Central memory CD4-positive, alpha-beta T cell (primary cell): ENCODE data around the gene NEK6.

Experiments used
- DNase-seq: peaks from one replicate; pipeline ENCODE4 v3.0.0; 2022

The NEK6 gene

DNA sequence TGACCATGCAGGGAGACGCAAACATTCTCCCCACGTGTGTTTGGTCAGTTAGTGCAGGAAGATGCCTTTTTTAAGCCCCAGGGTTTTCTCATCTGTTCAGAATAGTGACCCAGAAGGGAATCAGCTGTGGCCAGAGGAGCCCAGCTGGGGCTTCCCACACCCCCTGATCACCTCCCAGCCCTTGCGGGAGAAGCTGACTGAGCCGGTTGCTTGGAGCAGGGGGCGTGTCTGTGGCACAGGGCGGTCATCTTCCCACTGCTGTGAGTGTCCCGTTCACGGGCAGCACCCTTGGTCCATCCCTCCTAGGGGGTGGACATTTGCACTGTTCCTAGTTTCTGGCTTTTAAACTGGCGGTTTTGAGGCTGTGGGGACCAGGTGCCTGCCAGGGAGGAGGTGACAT lies 69.7 kb downstream of the NEK6 start:
- DNase-seq: no peak

DNA sequence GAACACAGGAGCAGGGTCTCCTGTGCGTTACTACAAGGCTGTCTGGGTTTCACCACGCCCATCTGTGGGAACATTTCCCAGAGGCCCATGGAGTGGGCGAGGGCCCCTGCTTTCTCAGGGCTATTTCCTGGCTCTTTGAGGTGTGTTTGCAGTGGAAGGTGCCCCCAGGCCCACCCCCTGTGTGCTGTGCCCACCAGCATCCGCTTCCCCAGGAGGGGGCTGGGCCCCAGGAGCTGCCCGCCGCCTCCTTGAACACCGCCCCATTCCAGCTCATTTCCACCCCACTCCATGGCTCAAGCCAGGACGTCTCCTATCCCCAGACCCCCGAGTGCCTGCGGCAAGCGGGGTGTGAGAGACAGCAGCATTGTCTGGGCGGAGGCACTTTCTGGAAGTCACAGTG lies 70.5 kb downstream of the NEK6 start:
- no peak for DNase-seq

DNA sequence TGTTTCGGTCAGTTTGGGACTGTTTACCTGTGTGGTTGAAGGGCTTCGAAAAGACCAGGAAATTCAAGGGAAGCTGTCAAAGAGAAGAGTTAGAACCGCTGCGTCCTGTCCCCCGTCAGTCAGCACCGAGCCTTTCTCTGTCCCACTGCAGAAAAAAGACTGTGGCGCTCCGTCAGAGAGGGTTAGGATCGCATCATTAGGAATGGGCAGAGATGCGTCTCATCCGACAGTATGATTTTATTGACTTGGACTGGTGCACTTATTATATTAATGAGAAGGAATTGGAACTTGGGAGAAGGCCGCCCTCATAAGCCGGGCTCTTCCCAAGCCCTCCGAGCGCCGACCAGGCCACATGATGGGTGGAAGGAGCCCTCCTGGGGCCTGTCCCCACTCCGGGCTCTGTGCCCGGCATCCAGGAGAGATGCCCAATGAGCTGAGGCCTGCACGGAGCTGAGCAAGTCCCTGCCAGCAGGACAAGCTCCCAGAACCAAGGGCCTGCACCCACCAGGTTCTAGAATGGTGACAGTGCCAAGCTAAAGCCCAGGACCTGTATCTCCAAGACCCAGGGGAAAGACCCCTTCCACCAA lies 71.5 kb downstream of the NEK6 start:
- DNase-seq: no peak

DNA sequence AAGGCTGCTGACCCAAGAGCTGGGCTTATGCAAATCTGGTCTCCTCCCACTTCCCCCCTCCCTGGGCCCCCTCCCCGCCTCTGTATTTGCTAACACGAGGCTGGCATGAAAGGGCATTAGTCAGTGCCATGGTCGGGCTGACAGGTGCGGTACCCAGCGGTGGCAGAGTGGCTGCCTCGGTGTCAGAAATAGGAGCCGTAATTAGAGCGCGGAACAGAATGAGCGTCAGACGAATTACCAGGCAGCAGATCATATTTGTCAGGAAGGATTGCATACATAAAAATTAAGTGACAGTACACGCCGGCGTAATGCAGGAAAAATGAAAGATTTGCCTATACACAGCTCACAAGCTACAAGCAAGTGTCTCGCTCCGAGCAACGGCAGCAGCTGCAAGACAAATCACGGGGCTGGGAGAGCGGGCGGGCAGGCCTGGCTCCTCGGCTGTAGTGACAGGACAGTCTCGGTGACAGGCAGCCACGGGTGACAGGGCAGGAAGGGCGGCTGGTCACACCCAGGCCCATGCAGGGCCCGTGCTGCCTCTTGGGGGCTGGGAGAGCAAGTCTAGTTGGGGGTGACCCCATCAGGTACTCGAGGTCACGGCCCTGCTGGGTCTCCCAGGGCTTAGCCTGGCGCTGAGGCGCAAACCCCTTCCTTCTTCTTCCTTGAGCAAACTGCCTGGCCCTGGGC lies 72.4 kb downstream of the NEK6 start:
- DNase-seq: no peak

DNA sequence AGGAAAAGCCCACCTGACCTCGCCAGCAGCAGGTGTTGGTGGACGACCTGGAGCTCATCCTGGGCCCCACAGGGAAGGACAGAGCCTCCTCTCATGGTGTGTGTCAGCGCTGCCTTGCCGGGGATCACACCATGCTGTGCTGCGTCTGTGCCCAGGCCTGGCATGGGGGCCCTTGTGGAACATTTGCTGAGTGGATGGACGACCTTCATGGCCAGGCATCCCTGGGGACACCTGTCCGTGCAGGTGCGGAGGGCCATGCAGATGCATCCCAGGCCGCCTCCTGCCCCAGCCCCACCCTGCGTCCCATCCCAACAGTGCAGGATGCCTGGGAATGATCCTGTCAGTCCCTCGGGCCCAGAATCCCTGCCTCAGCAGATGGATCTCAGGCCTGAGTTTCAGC lies 73.8 kb downstream of the NEK6 start:
- DNase-seq: no peak

DNA sequence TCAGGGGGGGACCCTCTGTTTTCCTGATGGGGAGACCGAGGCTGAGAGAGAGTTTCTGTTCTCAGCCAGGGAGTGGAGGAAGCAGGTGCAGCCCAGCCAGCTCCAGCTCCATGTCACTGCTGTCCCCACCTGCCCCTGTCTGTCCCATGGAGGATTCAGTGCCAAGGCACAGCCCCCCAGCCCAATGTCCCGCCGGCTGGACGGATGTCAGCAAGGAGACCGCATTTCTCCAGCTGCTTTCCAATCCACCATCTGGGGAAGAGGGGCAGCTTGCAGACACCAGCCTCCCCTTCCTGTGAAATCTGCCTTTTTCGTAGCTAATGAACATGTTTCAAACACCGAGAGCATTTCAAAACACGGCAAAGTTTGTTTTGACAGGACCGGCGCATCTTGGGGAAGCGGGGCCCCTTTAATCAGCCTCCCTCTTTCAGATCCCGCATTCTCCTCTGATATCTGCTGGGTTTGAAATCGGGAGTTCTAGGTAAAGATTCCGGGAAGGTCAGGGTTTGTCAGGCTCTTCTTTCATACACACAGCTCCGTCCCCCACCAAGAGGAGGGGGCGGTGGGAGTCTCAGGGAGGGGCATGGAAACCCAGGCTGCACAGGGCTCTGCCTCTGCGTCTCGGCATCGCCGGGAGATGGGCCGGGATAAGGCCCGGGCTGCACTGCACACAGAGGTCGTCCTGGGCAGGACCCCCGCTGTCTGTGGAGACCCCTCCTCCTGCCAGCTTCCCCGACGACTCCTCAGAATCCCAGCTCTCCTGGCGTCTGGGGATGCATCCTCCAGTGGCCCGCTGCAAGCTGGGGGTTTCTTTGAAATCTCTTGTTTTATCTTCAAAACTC lies 74.8 kb downstream of the NEK6 start:
- no peak for DNase-seq

DNA sequence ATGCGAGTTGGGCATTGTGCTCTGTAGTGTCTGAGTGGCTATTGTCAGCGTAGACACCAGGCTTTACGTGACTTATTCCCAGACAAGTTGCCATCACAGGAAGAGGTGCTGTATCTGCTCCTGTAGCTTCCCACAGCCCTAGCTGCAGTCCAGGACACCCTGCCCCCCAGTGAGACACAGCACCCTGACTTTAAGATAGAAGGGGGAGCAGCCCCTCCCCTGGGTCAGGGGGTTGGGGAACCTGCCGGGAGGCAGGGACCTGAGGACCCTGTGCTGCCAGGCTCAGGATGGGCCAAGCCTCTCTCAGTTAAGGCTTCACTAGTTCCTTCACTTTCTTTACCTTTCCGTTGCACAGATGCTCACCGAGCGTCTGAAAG lies 75.4 kb downstream of the NEK6 start:
- DNase-seq: no peak

DNA sequence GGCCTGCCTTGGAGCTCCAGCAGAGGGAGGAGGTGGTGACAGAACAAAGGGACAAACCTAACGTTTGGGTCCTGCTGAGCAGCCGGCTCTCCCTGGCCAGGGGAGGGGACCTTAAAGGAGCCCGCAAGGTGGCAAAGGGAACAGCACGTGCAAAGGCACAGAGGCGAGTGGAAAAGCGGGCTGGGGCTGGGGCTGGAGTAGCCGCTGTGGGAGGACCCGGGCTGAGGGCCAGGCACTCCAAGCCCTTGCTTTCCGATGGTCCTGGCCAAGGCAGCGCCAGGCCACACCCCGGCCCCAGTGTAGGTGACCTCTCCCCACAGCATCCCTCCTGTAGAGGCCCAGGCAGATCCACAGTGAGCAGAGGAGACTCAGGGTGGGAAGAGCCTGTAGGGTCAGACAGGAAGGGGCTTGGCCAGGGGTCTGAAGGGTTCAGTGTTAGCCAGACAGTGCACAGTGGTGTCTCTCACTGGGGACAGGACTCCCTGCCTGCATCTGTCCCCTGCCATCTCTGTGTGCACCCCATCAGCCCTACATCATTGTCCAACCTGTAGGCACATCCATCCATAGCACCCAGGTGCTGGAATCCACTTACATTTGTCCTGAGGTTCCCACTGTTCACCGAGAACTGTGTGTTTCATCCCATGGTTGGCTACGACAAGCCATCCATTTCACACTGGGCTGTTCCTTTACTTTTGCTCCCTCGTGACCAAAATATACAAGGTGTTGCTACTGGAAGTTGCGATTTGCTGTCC lies 77.0 kb downstream of the NEK6 start:
- no peak for DNase-seq

DNA sequence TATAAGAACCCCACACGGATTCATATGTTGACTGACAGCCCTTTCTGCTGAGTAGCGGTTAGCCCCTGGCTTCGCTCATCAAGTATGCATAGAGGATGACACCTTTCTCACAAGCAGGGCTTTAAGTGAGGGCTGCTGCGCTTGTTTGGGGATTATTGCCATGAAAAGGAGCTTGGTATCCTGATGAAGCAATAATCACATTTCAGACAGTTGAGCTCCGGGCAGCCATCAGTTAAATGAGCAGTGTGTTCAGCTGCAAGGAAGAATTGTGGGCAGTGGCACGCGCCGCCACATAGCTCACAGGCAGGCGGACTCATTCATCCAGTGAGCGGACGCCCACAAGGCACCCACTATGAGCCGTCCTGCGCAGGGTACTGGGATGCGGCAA lies 77.6 kb downstream of the NEK6 start:
- DNase-seq: no peak

DNA sequence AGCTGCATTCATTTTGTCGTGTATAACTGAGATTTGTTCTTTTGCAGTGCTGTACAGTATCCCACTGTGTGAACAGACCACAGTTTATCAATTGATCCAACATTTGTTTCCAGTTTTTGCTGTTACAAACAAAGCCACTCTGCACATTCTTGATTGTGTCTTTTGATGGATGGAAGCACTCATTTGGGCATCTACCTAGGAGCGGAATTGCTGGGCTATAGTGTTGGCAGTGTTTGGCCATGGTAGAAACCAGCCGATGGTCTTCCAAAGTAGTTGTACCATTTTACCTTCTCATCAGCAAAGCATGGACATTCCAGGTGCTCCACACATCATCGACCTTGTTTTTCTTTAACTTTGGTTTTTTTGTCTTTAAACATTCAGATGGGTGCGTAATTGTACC lies 79.8 kb downstream of the NEK6 start:
- DNase-seq: no peak

DNA sequence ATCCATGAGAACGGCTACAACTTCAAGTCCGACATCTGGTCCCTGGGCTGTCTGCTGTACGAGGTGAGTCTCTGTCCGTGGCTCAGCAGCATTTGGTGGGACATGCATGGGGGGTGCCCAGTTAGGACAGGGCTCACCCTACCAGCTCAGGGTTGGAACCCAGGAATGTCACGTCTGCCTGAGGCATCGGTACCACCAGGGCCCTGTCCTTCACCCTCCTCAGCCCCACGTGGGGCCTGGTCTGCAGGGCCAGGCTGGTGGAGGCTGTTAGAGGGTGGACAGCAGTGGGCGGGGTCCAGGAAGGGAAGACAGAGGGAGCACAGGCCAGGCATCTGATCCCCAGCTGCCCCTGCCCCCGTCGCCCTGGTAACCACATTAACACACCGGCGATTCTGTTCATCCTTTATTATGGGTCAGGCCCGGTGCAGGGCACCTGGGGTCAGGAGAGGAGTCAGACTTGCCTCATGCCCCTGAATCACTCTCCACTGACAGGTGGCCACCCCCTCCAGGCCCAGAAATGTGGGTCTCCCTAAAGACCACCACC lies 81.9 kb downstream of the NEK6 start:
- no peak for DNase-seq

DNA sequence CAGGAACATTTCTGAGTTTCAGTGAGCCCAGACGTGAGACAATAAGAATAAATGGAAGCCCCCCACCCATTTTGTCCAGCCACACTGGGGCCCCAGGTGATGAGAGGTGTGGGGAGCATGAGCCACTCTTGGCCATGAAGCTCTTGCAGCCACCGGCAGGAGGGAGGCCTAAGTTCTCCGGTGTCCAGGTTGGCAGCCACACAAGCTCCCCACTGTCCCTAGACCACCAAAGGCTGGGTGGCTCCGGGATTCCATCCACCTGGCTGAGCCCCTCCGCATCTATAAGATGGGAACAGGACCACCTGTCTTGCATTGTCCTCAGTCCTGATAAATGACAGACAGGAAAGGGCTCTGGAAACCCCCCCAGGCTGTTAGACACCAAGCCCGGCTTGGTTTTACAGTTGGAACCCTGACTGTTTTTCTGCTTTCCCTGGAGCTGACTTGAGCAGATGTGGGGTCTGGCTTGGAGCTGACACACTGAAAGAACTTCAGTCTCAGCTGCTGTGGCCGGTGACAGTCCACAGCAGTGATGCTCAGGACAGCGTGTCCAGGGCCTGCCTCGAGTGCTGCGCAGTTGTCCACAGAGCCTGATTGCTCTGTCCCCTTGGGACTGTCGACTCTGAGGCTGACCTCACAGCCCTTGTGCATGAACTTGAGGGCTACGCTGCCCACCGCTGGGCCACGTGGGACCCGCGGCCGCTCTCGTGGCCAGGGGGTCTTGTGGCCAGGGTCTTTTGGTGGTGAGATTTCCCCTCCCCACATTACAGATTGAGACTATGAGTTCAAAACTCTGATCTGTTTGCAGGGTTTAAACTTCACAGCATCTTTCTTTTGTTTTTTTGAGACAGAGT lies 82.7 kb downstream of the NEK6 start:
- DNase-seq: no peak

DNA sequence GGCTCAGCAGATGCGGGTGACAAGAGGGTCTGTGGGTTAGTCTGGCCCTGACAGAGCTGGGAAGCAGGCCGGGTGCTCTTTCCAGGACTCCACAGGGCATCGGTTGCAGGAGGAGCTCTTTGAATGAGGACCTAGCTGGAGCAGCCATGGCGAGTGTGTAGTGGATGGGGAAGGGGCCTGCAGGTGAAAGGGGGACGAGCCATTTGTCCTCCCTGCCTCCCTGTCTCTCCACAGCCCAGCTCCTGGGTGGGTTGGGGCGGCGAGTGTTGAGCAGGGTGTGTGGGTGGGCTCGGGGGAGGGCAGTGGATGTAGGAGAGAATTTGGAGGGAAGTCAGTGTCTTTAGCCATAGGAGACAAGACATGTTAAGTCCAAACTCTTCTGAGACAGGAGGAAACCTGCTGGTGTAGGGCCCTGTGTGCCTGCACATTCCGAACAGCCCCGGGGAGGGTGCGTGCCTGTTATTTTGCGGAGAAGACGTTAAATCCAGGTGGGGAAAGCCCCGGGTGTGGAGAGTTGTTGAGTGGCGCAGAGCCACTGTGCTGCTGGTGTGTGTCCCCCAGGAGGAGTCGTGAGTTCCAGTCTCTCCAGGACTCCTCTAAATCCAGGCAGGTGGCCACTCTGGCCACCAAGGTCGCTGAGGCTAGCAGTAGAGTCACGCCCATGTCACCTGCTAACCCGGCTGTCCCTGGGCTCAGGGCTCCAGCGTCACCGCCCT lies 83.9 kb downstream of the NEK6 start:
- no peak for DNase-seq

DNA sequence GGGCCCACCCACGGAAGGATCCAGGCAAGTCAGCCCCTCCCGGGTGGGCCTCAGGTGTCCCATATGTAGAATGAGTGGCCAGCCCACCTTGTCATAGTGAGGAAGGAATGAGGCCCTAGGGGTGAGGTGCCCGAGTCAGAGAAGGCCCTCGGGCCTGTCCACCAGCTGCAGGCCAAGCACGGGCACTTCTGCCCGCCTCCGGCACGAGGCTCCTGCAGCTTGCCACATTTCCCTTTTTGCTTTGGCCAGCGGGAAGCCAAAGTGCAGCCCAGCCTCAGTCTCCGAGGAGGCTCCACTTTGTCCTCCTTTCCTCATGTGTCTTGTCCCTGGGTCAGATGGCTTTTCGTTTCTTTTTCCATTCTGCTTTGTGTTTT lies 84.6 kb downstream of the NEK6 start:
- no peak for DNase-seq

DNA sequence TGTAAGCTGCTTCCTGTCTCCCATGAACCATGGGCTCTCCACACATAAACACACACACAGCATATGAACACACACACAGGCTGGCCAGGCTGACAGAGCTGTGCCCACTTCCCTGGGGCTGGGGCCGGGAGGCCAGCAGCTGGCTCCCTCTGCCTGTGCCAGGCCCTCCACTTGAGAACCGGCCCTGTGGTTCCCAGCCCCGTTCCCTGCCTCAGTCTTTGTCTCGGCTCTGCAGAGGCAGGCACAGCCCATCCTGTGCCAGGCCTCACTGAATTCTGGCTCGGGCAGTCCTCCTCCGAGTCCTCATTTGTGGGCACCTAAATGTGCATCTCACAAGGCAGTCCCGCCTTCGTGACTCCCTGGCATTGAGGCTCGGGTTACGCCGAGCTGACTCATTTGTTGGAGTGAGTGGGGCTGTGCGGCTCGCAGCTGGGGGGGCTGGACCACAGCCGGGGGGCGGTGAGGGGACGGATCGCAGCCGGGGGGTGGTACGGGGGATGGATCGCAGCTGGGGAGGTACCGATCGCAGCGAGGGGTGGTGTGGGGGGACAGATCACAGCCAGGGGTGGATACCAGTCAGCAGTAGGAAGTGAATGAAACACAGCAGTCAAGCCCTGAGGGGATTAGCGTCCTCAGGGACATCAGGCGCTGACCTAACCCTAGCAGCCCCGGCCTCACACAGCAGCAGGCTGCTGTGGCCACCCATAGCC lies 85.2 kb downstream of the NEK6 start:
- DNase-seq: no peak

DNA sequence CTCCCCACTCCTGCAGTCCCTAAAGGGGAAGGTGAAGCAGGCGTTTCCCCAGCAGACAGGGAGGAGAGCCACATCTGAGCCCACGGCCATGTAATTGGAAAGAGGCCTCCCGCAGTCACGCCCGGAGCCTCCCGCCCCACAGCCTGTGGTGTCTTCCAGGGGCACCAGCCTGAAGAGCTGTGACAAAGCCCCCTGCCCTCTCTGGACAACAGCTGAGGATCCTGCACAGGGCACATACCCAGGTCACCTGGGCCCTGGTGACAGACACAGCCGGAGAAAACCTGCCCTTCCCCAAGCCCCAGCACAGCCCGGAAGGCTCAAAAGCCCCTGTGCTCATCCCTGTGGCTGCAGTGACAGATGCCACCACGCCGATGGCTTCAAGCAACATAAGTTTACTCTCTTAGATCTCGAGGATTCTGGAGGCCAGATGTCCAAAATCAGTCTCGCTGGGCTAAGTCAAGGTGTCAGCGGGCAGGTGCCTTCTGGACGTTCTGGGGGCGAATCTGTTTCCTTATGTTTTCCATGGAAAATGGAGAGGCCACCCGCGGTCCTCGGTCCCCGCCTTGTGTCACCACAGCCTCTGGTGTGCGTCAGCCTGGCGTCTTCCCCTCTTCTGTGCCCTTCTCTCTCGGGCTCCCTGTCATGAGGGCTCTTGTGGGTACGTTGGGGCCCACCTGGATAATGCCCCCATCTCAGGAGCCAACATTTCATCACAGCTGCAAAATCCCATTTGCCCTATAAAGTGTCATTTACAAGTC lies 86.0 kb downstream of the NEK6 start:
- no peak for DNase-seq

DNA sequence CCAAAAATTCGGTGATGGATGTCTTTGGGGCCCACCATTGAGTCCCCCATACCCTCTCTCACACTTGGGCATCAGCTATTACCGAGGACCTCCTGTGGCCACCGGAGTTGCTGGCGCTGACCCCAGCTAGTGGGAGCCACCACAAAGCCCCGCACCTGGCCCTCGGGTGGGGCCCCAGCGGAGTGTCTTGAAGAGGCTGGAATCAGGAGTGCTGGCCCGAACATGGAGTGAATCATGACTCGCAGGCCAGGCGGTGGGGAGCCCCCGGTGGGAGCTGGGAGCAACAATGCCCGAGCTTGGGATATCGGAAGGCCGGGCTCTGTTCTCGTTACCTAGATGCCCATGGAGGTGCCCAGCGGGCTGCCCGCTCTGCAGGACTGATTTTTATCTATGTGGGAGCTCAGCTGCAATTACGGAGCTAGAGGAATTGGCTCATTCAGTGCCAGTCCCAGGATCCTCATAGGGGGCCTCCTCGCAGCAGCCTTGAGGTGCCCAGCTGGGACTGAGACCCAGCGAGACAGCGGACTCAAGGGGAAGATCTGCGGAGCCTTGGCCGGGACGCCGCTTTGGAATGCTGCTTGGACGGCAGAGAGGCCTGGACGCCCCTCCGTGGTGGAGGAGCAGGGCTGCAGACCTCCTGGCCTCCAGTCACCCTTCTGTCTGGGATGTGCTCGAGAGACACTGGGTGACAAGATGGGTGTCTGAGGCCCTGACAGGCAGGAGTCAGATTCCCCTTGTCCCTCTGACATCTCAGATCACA lies 86.7 kb downstream of the NEK6 start:
- DNase-seq: no peak

DNA sequence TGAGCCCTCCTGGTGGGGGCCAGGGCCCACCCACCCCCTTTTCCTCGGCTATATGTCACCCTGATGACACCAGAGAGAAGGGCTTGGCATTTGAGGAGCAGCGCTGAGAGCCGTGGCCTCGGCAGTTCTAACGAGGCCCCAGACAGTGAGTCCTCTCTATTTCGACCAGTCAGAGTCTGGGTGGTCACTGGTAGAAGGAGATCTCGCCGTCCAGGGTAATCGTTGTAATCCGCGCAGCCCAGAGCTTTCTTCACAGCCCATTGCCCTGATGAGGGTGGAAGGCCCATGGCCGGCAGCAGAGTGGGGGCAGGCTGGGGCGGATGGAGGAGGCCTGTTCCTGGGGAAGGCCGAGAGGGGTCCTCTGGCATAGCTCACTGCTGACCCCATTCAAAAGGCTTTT lies 87.3 kb downstream of the NEK6 start:
- no peak for DNase-seq

DNA sequence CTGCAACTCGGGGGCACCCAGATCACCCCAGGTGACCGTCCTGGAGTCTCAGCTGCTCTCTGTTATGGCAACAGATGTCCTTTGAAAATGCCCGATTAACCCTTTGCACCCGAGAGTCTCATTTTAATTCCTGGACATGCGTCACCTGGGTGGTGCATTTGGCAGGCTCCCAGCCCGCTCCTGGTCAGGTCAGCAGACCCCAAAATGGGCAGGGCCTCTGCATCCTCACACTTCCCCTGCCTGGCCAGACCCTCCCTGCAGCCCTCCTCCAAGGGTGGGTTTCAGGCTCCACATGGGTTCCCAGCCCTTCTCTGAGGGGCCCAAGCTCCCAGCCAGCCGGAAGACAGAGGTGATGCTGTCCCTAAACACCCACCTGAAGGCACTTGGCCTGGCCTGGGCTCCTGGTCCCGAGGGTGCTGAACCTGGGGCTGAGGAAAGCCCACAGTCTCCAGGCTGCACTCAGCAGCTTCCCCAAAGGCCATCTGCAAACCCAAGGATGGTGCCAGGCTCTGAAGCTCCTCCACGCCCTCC lies 88.1 kb downstream of the NEK6 start:
- no peak for DNase-seq
